ENCODE results near the gene TMEM165. TPM values are rescaled to one million over a fixed set of nuclear protein-coding genes. Genes with fewer than 3 reads are reported as not detected.

Gene TMEM165
- total and polyA plus RNA-seq, 7 donors, result 16.0 to 61.0 (median 29.1) TPM

- no peaks in the 10 kb centered on the region for H3K4me1 ChIP-seq
- H3K9me3 ChIP-seq, result no peaks in the 10 kb centered on the region
- no peak for DNase-seq
- H3K27ac ChIP-seq, result no peak overlapping the region
- no peaks in the 10 kb centered on the region for H3K27me3 ChIP-seq (ENCODE audit: insufficient read depth in 3 of 3, low read length in 2 of 3)
- TF ChIP-seq CTCF (IDR thresholded peaks at IDR 0.05), result no peak
- H3K36me3 ChIP-seq (ENCODE audit: insufficient read depth in 1 of 2, low read depth in 1 of 2), result peaks cover 0 to 12% of the 10 kb centered on the region in 2 donors
- 69 to 90% (median 70%) methylated on average over 1 of the region's 1 CpG for WGBS, 3 donors
- intact Hi-C loops (cut with DNase I), result no loop called here
- ATAC-seq, result no peak
- no peak overlapping the region for H3K4me3 ChIP-seq
Observed at GRCh38 chr4:55373461-55373860, 22.3 kb upstream of the TMEM165 start.

- Histone ChIP-seq H3K27ac (no peak overlapping the region), H3K4me1 (no peaks in the 10 kb centered on the region), H3K36me3 (ENCODE audit: insufficient read depth in 1 of 2, low read depth in 1 of 2) (no peaks in the 10 kb centered on the region), H3K4me3 (no peak overlapping the region), H3K9me3 (no peaks in the 10 kb centered on the region), H3K27me3 (ENCODE audit: insufficient read depth in 3 of 3, low read length in 2 of 3) (no peaks in the 10 kb centered on the region)
- intact Hi-C loops (cut with DNase I), result no loop called here
- no peak for TF ChIP-seq CTCF (IDR thresholded peaks at IDR 0.05)
- no peak for ATAC-seq
- WGBS, 3 donors, result 76 to 83% (median 77%) methylated on average over 2 of the region's 2 CpGs
- DNase-seq, result no peak
Observed at GRCh38 chr4:55376698-55377097, 19.1 kb upstream of the TMEM165 start.

- 71 to 72% (median 72%) methylated on average over 13 of the region's 13 CpGs for WGBS, 3 donors
- Histone ChIP-seq H3K4me1 (no peaks in the 10 kb centered on the region), H3K4me3 (no peak overlapping the region), H3K27ac (no peak overlapping the region), H3K36me3 (ENCODE audit: insufficient read depth in 1 of 2, low read depth in 1 of 2) (no peaks in the 10 kb centered on the region), H3K9me3 (no peaks in the 10 kb centered on the region), H3K27me3 (ENCODE audit: insufficient read depth in 3 of 3, low read length in 2 of 3) (no peaks in the 10 kb centered on the region)
- no peak for ATAC-seq
- DNase-seq, result no peak
- intact Hi-C loops (cut with DNase I), result no loop called here
- no peak for TF ChIP-seq CTCF (IDR thresholded peaks at IDR 0.05)
Observed at GRCh38 chr4:55378617-55379467, 16.9 kb upstream of the TMEM165 start.

DNA sequence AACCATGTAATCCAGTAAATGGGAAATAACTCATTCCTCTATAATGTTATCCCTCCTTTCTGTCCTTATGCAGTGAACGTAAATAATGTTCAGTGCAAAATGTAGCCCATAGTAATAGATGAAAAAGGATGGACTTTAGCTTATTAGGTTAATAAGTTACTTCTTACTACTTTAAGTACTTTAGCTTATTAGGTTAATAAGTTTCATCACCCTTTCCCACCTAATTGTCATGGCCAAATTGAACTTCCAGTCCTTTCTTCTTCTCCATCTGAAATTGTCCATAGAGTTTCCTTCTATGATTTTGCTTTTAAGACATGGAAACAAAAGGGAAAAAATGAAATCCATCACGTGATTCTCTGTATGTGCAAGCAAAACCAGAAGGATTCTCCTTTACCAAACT is 15.2 kb upstream of the TMEM165 start:
- Histone ChIP-seq H3K9me3 (no peaks in the 10 kb centered on the region), H3K36me3 (ENCODE audit: insufficient read depth in 1 of 2, low read depth in 1 of 2) (no peaks in the 10 kb centered on the region), H3K4me3 (no peak overlapping the region), H3K4me1 (no peaks in the 10 kb centered on the region), H3K27ac (no peak overlapping the region), H3K27me3 (ENCODE audit: insufficient read depth in 3 of 3, low read length in 2 of 3) (no peaks in the 10 kb centered on the region)
- no peak for TF ChIP-seq CTCF (IDR thresholded peaks at IDR 0.05)
- intact Hi-C loops (cut with DNase I), result no loop called here
- ATAC-seq (no peak), DNase-seq (no peak)
- 82 to 86% (median 86%) methylated on average over 2 of the region's 2 CpGs for WGBS, 3 donors

GRCh38 chr4:55381502-55381901 is 14.3 kb upstream of the TMEM165 start:
- ATAC-seq, result no peak
- WGBS, 3 donors, result 86 to 92% (median 91%) methylated on average over 7 of the region's 7 CpGs

More at GRCh38 chr4:55381502-55381901, 14.3 kb upstream of the TMEM165 start:
- H3K4me3 ChIP-seq, result no peak overlapping the region
- no peak for TF ChIP-seq CTCF (IDR thresholded peaks at IDR 0.05)
- H3K4me1 ChIP-seq, result no peaks in the 10 kb centered on the region
- no peak overlapping the region for H3K27ac ChIP-seq
- no peak for DNase-seq
- no peaks in the 10 kb centered on the region for H3K9me3 ChIP-seq
- intact Hi-C loops (cut with DNase I), result no loop called here
- H3K27me3 ChIP-seq (ENCODE audit: insufficient read depth in 3 of 3, low read length in 2 of 3), result no peaks in the 10 kb centered on the region
- no peaks in the 10 kb centered on the region for H3K36me3 ChIP-seq (ENCODE audit: insufficient read depth in 1 of 2, low read depth in 1 of 2)

Measured in psoas muscle (tissue), 8 donors.